Measurements from ENCODE around the gene HMGA1.

DNA sequence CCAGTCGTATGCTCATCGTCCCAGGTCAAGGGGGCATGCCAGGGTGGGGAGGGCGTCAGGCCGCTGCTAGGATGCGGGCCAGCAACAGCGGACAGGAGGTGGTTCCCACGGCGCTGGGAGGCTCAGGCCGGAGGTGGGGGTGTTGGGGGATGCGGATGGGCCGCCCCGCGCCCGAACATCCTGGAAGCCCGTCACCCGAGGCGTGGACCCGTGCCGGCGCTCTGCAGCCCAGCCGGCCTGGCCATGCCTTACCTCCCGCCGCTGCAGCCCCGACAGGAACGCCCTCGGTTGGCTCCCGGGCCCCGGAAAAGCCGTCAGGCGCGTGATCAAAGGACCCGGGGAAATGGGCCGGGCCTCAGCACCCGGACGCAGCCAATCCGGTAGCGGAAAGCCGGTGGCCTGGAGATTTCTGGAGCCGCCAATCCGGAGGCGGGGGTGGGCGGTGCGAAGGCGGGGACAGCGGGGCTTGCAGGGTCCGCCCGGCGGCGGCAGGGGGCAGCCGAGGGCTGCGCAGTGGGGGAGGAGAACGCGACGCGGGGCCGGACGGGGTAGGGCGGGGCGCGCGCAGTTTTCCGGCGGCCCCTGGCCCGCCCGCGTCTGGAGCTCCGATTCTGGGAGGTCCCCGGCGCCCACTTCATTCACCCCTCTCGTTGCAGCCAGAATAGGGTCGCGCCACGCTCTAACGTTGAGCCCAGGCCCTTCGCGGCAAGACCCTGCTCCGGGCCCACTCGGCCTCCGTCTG is 12.2 kb downstream of the HMGA1 start, which contains the start of gene SMIM29:
- TF ChIP-seq SIN3A (IDR thresholded peaks at IDR 0.05; ENCODE audit: borderline replicate concordance, insufficient read depth, low read length) (no peak), POLR2AphosphoS5 (IDR thresholded peaks at IDR 0.05; ENCODE audit: low read depth, low read length) (peak; percentile 85), TAF1 (IDR thresholded peaks at IDR 0.05; ENCODE audit: borderline replicate concordance, insufficient read depth, low read length) (no peak; the same call in 1 of the 2 replicates)
- TF ChIP-seq, protein P1, sequence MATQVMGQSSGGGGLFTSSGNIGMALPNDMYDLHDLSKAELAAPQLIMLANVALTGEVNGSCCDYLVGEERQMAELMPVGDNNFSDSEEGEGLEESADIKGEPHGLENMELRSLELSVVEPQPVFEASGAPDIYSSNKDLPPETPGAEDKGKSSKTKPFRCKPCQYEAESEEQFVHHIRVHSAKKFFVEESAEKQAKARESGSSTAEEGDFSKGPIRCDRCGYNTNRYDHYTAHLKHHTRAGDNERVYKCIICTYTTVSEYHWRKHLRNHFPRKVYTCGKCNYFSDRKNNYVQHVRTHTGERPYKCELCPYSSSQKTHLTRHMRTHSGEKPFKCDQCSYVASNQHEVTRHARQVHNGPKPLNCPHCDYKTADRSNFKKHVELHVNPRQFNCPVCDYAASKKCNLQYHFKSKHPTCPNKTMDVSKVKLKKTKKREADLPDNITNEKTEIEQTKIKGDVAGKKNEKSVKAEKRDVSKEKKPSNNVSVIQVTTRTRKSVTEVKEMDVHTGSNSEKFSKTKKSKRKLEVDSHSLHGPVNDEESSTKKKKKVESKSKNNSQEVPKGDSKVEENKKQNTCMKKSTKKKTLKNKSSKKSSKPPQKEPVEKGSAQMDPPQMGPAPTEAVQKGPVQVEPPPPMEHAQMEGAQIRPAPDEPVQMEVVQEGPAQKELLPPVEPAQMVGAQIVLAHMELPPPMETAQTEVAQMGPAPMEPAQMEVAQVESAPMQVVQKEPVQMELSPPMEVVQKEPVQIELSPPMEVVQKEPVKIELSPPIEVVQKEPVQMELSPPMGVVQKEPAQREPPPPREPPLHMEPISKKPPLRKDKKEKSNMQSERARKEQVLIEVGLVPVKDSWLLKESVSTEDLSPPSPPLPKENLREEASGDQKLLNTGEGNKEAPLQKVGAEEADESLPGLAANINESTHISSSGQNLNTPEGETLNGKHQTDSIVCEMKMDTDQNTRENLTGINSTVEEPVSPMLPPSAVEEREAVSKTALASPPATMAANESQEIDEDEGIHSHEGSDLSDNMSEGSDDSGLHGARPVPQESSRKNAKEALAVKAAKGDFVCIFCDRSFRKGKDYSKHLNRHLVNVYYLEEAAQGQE (IDR thresholded peaks at IDR 0.05; ENCODE audit: insufficient read depth in 1 of 2, low read depth in 2 of 2, low read length in 2 of 2) = no peak; a peak in 1 of 4 replicates

All from PFSK-1 (cell line).